ENCODE data around the gene KCTD2.

KCTD2 gene

GRCh38 chr17:75078284-75079022, 31.4 kb downstream of the KCTD2 start:
- no peak for DNase-seq

- DNase-seq: no peak
Observed at GRCh38 chr17:75079023-75079373, 32.0 kb downstream of the KCTD2 start.

- DNase-seq: no peak
Observed at GRCh38 chr17:75081611-75082540, 34.9 kb downstream of the KCTD2 start.

- no peak for DNase-seq
Observed at GRCh38 chr17:75082683-75083082, 35.7 kb downstream of the KCTD2 start.

GRCh38 chr17:75084039-75084660, 37.1 kb downstream of the KCTD2 start:
- no peak for DNase-seq

- no peak for DNase-seq
Observed at GRCh38 chr17:75086496-75087181, 39.6 kb downstream of the KCTD2 start.

- no peak for DNase-seq
Observed at GRCh38 chr17:75087182-75087557, 40.1 kb downstream of the KCTD2 start.

- peak; percentile 39 for DNase-seq
Observed at GRCh38 chr17:75087558-75088453, 40.8 kb downstream of the KCTD2 start, which contains the start of gene SLC16A5. TSS of gene SLC16A5 (plus strand) at chr17:75087954. CDS start at chr17:75093637, 5,683 bp downstream.

- no peak for DNase-seq
Observed at GRCh38 chr17:75088465-75089417, 41.7 kb downstream of the KCTD2 start.

- no peak for DNase-seq
Observed at GRCh38 chr17:75090871-75091854, 44.1 kb downstream of the KCTD2 start.

- no peak for DNase-seq
Observed at GRCh38 chr17:75091855-75092327, 44.9 kb downstream of the KCTD2 start.

- DNase-seq: no peak
Observed at GRCh38 chr17:75093548-75094158, 46.6 kb downstream of the KCTD2 start.

- no peak for DNase-seq
Observed at GRCh38 chr17:75094871-75095399, 47.9 kb downstream of the KCTD2 start.

GRCh38 chr17:75096082-75096625, 49.1 kb downstream of the KCTD2 start:
- no peak for DNase-seq

- DNase-seq: no peak
Observed at GRCh38 chr17:75097865-75098264, 50.8 kb downstream of the KCTD2 start.

- DNase-seq: no peak
Observed at GRCh38 chr17:75098861-75099260, 51.8 kb downstream of the KCTD2 start.

GRCh38 chr17:75099881-75100595, 53.0 kb downstream of the KCTD2 start:
- DNase-seq: no peak
